C4-2B (cell line): Measurements from ENCODE around the gene TMEM125.

Source experiments
- H3K27ac ChIP-seq: fragments of 450-650 bp; 2 replicates; pipeline ENCODE4 v1.5.1; 2017
- CTCF ChIP-seq: fragments of 450-650 bp; conservative IDR thresholded peaks from 2 replicates; pipeline ENCODE4 v1.5.1; 2017; ENCODE audit warnings: mild to moderate bottlenecking
- ZFX ChIP-seq: fragments of 450-650 bp; IDR thresholded peaks from 2 replicates; pipeline ENCODE4 v1.6.1; 2017

The TMEM125 gene

GRCh38 chr1:43303471-43304313 is 33.9 kb downstream of the TMEM125 start:
- H3K27ac ChIP-seq = no peak overlapping the region
- TF ChIP-seq CTCF (no peak), ZFX (no peak)

GRCh38 chr1:43304314-43304681 is 34.5 kb downstream of the TMEM125 start:
- TF ChIP-seq CTCF = no peak
- no peak for TF ChIP-seq ZFX
- H3K27ac ChIP-seq = no peak overlapping the region

GRCh38 chr1:43304771-43305300 is 35.1 kb downstream of the TMEM125 start:
- no peak for TF ChIP-seq ZFX
- H3K27ac ChIP-seq = no peak overlapping the region

- H3K27ac ChIP-seq = no peak overlapping the region
- TF ChIP-seq CTCF (no peak), ZFX (no peak)
Observed at GRCh38 chr1:43305461-43305860, 35.7 kb downstream of the TMEM125 start.

GRCh38 chr1:43305926-43306687 is 36.3 kb downstream of the TMEM125 start:
- no peak for TF ChIP-seq CTCF
- no peak for TF ChIP-seq ZFX
- H3K27ac ChIP-seq = no peak overlapping the region

GRCh38 chr1:43306688-43307457 is 37.1 kb downstream of the TMEM125 start:
- no peak overlapping the region for H3K27ac ChIP-seq
- TF ChIP-seq CTCF = no peak

- TF ChIP-seq ZFX = no peak
- TF ChIP-seq CTCF = no peak
- H3K27ac ChIP-seq = no peak overlapping the region
Observed at GRCh38 chr1:43307458-43308158, 37.8 kb downstream of the TMEM125 start.
